HG03135 (cell line): ENCODE measurements around the gene SPATA2.

ENCODE experiments used
- ATAC-seq: cut with Tn5 transposase; IDR thresholded peaks from one replicate; pipeline ENCODE4 v1.9.1; 2021; ENCODE audit warnings: mild to moderate bottlenecking, moderate library complexity; ENCODE audit not compliant: unreplicated experiment

Gene SPATA2

DNA sequence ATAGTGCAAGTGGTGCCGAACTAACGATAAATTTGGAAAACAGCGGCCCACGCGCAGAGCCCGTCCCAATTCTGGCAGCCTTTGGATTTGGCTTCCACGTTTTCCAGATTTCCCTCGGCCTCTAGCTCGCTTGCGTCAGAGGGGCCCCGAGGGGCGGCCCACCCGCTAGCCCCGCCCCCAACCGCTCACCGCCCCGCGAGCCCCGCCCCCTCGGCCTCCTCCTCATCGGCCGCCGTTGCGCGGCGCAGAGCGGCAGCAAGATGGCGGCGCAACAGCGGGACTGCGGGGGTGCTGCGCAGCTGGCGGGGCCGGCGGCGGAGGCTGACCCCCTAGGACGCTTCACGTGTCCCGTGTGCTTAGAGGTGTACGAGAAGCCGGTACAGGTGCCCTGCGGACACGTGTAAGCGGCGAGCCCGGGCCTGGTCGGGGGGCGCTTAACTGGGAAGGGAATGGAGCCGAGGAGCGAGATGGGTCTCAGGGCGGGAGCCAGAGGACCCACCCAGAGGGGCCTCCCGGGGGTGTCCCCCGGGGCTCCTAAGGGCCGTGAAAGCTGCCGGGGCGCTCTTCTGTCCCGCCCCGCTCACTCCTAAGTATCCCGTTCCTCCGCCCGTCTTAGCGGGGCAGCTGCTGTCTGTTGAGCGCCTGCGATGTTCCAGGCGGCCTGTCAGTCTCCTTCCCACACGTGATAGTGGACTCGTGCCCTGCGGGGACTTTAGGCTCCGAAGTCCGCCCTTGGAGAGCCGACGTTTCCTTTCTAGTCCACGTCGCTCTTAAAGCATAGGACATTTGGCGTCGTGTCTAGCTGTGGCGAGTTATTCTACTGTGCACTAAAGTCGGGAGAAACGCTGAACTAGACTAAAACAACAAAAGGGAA lies 21.1 kb upstream of the SPATA2 start, which contains the start of gene RNF114:
Gene RNF114, plus strand, starts transcription at position 245 of the 874 bp plus-strand sequence. Its CDS starts 16 bp downstream, at position 261.
- ATAC-seq, result peak; percentile 61

DNA sequence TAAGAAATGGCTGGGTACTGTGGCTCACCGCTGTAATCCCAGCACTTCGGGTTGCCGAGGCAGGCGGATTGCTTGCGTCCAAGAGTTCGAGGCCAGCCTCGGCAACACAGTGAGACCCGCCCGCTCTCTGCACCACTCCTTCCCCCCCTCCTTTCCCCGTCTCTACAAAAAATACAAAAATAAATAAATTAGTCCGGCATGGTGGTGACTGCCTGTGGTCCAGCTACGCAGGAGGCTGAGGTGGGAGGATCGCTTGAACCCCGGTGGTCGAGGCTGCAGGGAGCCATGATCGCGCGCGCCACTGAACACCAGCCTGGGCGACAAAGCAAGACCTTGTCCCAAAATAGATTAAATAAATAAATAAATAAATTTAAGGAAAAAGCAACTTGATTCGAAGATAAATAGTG lies 20.4 kb upstream of the SPATA2 start:
- ATAC-seq, result no peak

DNA sequence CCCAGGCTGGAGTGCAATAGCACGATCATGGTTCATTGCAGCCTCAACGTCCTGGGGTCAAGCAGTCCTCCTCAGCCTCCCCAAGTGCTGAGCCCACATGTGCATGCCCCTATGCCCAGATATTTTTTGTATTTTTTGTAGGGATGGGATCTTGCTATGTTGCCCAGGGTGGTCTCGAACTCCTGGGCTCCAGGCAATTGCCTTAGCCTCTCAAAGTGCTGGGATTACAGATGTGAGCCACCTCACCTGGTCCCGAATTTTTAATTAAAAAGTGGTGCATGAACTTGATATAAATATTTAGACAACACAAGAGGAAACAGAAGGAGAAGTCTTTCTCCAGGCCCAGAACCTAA lies 13.8 kb upstream of the SPATA2 start:
- ATAC-seq, result no peak

DNA sequence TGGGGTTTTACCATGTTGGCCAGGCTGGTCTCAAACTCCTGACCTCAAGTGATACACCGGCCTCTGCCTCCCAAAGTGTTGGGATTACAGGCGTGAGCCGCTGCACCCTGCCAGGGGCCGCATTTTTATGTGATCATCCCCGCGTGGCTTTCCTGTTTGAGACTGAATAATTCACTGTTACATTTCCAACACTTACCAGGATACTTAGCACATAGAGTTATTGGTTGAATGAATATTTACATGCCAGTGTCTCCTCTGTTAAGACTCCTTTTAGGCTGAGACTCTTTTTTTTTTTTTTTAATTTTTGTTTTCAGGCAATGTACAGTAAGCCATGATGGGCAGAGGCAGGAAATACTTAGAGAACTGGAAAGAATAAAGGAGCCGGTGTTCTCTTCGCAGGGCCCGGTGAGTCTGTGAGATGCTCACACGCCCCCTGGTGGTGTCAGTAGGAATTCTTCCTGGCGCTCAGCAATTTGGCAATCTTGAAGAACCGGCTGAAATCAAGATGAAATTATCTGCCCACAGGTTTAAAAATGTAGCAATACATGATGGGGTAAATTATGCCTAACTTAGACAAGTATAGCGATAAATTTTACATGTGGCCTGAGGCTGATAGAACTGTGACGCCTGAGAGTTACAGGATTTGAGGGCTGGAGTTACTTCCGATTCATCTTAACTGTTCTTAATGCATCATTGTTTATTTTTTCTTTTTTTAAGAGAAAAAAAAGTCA lies 13.2 kb upstream of the SPATA2 start:
- no peak for ATAC-seq

DNA sequence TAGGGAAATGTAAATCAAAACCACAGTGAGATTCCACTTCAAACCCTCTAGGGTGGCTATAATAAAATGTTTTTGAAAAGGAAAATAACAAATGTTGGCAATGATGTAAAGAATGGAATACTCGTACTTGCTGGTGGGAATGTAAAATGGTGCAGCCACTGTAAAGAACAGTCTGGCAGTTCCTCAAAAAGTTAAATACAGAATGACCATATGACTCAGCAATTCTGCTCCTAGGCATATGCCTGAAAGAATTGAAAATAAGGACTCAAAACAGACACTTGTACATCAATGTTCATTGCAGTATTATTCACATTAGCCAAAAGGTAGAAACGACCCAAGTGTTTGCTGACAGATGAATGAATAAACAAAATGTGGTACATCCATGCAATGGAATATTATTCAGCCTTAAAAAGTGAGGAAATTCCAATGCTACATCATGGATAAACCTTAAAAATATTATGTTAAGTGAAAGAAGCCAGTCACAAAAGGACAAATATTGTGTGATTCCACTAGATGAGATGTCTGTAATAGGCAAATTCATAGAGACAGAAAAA lies 10.6 kb upstream of the SPATA2 start:
- no peak for ATAC-seq

DNA sequence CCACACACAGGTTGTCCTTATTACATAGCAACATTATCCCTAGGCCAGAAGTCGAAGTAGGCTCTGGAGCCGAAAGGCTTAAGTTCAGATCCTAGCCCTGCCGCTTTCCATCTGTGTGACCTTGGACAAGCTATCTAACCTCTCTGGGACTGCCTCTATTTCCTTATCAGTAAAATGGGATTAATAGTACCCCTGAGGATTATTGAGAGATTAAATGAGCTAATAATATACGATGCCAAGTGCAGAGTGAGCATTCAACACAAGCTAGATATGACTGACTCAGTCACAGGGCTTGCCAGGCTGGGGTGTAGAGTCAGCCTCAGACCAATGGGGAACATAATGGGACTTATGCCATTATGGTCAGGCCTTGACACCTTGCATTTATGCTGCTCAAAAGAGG lies 8.9 kb upstream of the SPATA2 start:
- ATAC-seq, result no peak

DNA sequence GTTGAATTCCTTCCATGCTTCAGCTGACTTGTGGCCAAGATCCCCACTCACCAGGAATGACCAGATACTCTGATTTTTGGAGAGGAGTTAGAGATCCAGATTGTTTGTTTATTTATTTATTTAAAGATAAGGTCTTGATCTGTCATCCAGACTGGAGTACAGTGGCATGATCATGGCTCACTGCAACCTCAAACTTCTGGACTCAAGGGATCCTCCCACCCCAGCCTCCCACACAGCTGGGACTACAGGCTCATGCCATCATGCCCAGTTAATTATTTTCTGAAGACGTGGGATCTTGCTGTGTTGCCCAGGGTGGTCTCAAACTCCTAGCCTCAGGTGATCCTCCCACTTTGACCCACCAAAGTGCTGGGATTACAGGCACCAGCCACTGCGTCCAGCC lies 4.1 kb upstream of the SPATA2 start:
- no peak for ATAC-seq

DNA sequence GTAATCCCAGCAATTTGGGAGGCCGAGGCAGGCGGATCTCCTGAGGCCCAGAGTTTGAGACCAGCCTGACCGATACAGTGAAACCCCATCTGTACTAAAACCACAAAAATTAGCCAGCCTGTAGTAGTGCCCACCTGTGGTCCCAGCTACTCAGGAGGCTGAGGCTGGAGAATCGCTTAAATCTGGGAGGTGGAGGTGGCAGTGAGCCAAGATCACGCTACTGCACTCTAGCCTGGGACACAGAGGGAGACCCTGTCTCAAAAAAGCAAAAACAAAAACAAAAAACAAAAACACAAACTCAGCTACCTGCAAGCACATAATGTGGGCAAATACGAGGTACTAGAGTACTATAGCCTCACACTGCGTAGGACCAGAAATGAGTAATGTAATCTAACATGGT lies 3.7 kb upstream of the SPATA2 start:
- ATAC-seq, result no peak

DNA sequence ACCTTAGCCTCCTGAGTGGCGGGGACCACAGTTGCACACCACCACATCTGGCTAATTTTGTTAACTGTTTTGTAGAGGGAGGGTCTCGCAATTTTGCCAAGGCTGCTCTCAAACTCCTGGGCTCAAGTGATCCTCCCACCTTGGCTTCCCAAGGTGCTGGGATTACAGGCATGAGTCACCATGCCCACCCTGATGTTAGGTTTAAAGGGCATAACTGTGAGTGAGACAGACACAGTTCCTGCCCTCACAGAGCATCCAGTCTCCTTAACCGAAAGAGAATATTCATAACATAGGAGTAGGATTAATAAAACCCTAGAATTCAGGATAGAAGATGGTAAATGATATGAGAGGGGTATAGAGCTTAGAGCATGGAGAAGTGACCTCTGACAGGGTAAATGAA lies 3.1 kb upstream of the SPATA2 start:
- ATAC-seq, result no peak

DNA sequence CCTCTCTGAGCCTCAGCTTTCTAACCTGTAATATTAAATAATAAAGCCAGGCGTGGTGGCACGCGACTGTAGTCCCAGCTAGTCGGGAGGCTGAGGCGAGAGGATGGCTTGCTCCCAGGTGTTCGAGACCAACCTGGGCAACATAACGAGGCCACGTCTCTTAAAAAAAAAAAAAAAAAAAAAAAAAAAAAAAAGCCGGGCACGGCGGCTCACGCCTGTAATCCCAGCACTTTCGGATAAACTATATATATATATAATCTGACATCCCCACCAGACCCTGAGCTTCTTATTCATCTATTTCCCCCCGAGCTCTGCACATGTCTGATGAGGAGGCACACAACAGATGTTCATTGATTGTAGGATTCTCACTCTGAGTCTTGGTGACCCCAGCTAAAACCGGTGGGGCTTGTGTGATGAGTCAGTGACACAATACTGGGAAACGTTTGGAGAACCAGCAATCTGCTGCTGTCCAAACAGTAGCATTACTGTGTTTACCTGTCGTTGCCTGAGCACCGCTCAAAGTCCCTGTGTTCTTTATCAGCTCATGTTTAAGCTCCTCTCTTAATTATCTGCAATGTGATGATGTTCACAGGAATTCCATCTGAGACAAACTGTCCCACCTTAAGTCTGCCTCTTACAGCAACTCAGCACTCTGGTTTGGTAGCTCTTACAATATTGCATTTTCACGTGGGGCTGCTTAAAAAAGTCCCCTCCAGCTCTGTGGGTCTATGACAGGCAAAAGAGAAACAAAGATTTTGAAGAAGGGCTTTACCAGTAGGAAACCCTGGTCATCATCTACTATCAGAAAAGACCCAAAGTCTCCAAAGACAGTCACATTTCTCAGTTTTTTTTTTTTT lies 1.0 kb upstream of the SPATA2 start:
- ATAC-seq, result no peak

DNA sequence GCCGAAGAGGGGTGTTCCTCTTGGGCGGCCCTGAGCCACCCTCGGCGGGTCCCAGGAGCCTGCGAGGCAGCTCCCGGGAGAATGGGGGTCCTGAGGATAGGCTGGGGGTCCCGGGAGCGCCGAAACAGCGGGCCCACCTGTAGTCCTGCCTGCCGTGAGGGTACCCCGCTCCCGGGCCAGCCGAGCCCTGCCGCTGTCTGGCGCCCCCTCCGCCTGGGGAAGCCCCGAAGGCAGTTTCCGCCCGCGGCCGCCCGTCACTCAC lies 280 bp downstream of the SPATA2 start:
- ATAC-seq, result peak; percentile 19

DNA sequence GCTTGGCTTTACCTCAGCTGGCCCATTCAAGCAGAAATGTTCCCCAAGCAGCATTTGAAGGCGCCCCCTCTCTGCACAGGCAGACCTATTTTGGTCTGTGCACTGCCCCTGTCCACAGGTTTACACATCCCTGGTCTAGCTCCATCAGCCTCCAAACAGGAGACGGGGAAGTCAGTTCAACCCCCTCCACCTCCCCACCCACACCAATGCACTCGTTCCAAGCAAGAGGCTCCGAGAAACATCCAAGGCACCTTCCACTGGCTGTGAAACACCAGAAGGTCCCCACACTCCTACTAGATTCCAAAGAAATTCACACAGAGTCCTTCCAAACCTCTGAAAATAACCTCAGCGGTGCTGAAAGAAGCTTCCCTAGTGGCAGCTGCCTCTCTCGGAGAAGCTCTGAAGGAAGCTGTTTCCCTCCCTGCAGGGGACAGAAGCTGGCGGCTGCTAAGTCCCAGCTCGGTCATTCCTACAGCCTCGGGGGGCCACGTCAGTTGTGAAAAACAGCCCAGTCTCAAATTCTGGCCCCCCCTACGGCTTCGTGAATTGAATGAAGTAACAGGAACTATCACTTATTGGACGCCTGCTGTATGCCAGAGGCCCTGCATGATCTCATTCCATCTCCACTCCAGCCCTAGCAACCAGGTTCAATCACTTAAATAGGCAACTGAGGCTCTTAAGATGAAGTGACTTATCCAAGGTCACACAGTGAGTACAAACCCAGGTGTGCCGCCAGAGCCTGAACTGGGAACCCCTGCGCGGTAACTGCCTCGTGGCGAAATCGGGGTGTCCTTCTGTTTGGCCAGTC lies 815 bp downstream of the SPATA2 start:
- no peak for ATAC-seq

DNA sequence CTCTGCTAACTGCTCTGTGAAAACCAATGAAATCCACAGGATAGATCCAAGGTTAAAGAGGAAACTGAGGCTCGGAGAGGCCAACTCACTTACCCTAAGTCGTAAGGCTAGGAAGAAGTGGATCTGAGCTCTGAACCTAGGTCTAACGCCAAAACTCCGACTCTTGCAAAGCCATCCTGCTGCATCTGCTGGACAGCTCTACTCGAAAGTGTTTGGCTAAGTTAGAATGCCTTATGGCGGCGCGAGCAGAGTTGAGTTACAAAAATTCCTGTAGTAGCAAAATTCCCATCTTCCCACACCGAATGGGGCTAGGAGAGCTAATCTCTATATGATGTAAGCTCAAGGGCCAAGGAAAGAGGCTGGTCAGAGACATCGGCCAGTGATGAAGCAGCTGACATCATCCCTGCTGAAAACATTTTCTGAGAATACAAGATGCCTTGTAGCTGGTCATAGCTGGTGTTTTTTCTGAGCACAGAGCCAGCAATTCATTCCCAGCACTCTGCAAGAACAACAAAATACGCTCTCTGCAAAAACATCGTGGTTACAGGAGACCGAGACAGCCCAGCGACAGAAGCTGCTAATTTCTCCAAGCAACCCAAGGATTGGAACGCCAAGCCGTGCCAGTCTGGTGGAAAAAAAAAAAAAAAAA lies 1.8 kb downstream of the SPATA2 start:
- ATAC-seq, result no peak

DNA sequence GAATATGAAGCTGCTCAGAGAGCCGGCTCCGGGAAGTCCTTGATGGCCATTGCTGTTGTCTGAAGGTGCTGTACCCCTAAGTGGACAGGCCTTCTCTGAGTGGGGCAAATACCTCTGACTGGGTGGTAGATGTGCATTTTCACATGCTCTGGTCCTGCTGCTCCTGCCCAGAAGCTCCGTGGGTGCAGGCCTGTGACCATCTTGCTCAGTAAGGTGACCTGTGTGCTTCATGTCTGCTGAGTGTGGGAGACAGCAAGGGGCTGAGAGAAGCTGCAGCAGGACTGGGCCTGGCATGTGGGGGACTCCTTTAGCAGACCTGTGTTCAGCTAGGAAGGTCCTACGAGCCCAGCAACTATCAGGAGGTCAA lies 5.0 kb downstream of the SPATA2 start:
- ATAC-seq, result no peak

DNA sequence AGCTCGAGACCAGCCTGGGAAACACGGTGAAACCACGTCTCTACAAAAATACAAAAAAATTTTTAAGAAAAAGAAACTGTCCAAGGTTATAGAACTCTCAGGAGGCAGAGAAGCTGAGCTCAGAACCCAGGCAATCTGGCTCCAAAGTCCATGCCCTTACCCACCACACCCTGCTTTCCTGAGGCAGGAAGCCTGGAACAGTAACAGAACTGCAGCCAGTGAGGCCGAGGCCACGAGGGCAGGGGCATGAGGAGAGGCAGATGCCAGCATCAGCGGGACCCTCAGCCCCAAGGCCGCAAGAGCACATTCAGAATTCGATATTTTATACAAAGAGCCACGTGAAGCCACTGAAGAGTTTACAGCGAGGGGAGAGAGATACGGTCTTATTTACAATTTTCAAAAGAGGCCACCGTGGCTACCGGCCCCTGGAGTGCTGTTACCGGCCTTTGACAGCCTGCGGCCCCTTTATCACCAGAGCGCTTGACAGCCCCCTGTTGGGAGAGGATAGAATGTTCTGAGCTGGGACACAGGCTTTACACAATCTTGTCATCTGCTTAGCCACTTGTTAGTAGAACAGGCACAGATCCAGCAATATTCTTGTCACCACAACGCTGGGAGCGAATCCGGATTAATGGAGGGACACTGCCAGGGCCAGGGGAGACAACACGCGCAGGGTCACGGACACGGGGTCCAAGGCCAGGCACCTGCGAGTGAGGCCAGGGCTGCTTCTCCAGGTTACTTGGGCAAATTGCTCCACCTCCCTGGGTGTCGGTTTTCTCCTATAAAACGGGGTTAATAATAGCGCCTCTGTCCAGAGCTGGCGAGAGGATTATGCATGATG lies 5.6 kb downstream of the SPATA2 start:
- no peak for ATAC-seq

DNA sequence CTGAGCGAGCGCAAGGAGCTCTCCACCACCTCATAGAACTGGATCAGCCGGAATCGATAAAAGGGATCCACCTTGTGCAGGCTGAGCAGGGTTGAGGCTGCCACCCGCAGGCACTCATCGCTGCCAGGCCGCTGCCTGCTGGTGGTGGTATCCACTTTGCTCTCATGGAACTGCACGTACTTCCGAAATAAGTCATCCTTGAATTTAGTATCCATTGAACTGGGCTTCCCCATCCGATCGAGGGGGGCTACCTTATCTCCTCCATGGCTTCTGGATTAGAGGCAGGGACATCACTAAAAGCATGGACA lies 7.1 kb downstream of the SPATA2 start:
- ATAC-seq, result no peak

DNA sequence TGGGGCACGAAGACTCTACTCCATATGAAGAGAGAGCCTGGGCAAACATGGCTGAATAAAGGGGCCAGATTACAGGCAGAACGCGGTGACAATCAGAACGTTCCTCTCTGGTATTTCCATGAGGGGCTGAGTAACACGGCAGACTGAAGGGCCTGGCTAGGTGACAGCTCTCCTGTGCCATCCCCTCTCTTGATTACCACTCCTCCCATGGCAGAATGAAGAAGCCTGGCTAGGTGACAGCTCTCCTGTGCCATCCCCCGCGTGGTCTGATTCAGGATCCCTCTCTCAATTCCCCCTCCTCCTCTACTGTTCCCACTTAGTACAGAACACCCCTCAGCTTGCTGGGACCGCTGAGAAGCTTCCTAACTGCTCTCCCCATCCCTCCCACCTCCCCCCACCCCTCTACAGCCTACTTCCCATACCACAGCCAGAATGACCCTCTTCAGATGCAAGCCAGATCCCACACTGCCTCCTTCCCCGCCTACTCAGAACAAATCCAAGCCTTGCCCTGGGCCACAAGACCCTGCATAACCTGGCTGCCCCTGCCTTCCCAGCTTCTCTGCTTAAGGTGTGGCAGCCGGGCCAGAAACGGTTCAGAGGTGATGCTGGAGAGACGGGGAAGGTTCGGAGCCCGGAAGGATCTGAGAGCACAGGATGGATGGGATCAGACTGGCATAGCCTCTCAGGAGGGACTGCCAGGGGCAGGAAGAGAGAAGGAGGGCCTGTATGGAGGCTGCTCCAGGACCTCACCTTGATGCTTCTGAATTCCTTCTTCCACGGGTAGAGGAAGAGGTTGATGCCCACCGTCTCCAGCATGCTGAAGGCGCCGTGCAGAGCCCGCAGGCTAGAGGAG lies 7.7 kb downstream of the SPATA2 start:
- ATAC-seq, result no peak

DNA sequence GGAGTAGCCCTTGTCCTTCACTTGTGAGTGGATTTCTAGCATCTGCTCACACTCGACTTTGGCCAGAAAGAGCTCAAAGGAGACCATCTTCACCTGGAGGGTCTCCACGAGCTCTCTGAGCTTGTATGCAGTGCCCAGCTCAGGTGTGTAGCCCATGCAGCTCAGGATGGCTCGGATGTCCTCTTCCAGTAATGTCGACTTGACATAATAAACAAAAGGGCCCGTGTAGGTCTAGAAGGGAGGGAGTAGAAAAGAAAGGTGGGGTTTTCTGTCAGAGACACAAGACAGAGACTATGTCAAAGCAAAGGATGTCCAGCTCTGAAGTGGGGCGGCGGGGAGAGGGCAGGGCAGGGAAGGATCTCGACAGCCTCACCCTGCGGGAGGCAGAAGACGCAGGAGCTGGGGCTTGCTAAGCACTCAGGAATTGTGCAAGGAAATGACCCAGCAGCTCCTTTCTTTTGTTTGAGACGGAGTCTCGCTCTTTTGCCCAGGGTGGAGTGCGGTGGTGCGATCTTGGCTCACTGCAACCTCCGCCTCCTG lies 8.6 kb downstream of the SPATA2 start:
- ATAC-seq, result no peak
